ENCODE measurements around the gene UBE2D1. TPM values are rescaled to one million over a fixed set of nuclear protein-coding genes. Genes with fewer than 3 reads are reported as not detected.

The UBE2D1 gene
- total RNA-seq, 2 donors from 2014 or later, result 10.2 to 13.9 TPM

DNA sequence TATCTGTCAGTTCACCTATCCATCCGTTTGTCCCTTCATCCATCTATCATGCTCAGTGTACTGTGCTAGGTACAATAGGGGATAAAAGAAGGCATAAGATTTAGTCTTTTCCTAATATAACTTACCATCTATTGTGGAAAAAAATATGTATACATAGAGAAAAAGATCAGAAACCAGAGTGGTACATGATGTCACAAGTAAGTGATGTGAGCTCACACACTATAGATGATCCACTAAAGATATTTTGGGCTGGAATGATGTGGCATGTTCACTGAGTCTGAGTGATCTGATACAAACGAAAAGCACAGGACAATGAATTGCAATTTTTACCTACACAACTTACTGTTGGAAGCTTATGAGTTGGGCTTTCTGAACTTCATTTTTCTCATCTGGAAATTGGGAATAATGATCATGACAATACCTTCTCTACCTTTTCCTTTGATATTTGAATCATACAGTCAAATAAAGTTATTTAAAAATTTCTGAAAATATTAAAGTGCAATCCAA is 47.7 kb downstream of the UBE2D1 start:
- H3K36me3 Mint-ChIP-seq (ENCODE audit: low read depth), result peaks cover 18% of the 10 kb centered on the region
- no peak overlapping the region for H3K27ac Mint-ChIP-seq
- H3K9me3 Mint-ChIP-seq, result no peaks in the 10 kb centered on the region
- no peaks in the 10 kb centered on the region for H3K27me3 Mint-ChIP-seq
- peaks cover 8% of the 10 kb centered on the region for H3K4me1 Mint-ChIP-seq
- no peak for ATAC-seq (replicated peaks)
- no peak overlapping the region for H3K4me3 Mint-ChIP-seq

DNA sequence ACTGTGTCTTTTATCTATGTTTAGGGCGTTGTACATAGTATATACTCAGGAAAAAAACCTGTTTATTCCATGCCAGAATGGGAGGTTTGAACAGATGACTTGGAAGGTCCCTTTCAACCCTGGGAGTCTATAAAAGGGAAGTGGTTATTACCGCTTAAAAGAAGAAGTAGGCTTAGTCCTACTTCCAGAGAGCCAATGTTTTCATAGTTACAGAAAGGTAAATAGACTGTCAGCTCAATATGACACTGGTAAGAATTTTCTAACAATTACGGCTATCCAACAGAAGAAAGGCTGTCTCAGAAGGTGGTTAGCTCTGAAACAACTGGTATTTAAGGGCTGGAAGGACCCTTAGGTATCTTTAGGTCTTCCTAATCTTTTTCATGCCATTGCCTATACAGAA is 49.3 kb downstream of the UBE2D1 start:
- H3K9me3 Mint-ChIP-seq, result no peaks in the 10 kb centered on the region
- no peaks in the 10 kb centered on the region for H3K27me3 Mint-ChIP-seq
- peaks cover 8% of the 10 kb centered on the region for H3K4me1 Mint-ChIP-seq
- peak overlapping the region; percentile 92 for H3K4me3 Mint-ChIP-seq
- ATAC-seq (replicated peaks), result peak; percentile 47
- peaks cover 34% of the 10 kb centered on the region for H3K36me3 Mint-ChIP-seq (ENCODE audit: low read depth)
- H3K27ac Mint-ChIP-seq, result peak overlapping the region; percentile 96

DNA sequence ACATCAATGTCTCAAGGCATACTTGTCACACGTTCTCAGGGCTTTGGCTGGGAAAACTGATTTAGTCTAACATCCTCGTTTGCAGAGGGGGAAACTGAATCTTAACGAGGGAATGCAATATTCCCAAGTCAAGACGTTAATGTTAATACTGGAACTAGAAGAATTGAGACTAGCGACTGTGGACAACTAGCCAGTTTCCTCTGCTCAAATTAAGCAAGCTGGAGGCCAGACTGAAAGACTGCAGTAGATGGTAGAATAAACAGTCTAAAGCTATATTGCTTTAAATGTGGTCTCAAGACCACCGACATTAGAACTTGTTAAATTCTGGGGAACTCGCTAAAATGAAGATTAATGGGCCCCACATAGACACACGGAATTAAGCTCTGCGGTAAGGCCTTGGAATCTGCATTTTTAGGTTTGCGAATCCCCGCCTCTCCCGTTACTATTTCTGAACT is 49.8 kb downstream of the UBE2D1 start:
- Mint-ChIP-seq H3K4me3 (peak overlapping the region; percentile 92), H3K27ac (peak overlapping the region; percentile 96), H3K27me3 (no peaks in the 10 kb centered on the region), H3K4me1 (peaks cover 8% of the 10 kb centered on the region), H3K9me3 (no peaks in the 10 kb centered on the region), H3K36me3 (ENCODE audit: low read depth) (peaks cover 39% of the 10 kb centered on the region)
- peak; percentile 1 for ATAC-seq (replicated peaks)

DNA sequence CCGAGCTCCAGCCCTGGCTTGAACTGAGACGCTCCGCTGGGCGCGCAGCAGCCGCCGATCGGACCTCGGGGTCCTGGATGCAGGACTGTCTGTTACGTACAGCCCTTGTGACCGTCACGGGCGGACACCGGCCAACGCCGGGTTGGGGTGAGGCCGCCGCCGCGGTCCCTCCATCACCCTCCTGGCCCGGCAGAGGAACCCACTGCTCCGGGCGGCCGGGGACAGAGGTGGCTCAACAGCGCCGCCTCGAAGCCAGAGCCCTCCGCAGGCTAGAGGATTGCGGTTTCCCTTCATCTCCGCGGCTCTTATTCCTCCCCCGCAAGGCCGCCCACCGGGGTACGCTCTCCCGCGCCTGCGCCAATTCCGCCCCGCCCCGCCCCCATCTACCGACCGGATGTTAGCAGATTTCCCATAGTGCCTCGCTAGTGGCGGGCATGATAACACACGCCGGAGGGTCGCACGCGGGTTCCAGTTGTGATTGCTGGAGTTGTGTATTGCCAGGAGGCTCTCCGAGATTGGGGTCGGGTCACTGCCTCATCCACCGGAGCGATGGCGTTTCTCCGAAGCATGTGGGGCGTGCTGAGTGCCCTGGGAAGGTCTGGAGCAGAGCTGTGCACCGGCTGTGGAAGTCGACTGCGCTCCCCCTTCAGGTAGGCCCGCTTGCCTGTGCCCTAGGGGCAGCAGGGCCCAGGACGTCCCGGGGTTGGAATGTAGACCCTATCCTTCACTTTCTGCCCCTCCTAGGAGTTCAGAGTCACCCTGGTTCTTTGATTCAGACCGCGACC is 50.4 kb downstream of the UBE2D1 start, which contains the start of gene TFAM:
Gene TFAM, plus strand, starts transcription at position 412 of the 785 bp plus-strand sequence. Its CDS starts 138 bp downstream, at position 550.
- Mint-ChIP-seq H3K36me3 (ENCODE audit: low read depth) (peaks cover 45% of the 10 kb centered on the region), H3K4me3 (peak within 1 kb of the TSS; percentile 92), H3K4me1 (peaks cover 8% of the 10 kb centered on the region), H3K9me3 (no peaks in the 10 kb centered on the region), H3K27ac (peak within 1 kb of the TSS; percentile 96), H3K27me3 (no peaks in the 10 kb centered on the region)
- ATAC-seq (replicated peaks), result peak; percentile 90

DNA sequence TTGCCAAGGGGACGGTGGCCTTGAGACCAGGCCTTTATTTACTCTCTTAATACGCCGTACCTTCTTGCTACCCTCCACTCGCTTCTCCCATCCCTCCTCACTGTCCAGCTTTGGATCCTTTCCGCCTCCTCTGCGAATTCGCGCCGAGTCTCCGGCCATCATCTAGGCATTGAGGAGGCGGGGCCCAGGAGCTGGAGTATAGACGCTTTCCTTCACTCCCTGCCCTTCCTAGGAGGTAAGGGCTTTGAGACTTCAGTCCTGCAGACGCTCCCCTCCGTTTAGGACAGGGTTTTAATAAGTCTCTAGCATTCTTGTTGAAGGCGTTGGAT is 50.9 kb downstream of the UBE2D1 start:
- peak overlapping the region; percentile 96 for H3K27ac Mint-ChIP-seq
- H3K27me3 Mint-ChIP-seq, result no peaks in the 10 kb centered on the region
- peak overlapping the region; percentile 92 for H3K4me3 Mint-ChIP-seq
- H3K36me3 Mint-ChIP-seq (ENCODE audit: low read depth), result peaks cover 51% of the 10 kb centered on the region
- ATAC-seq (replicated peaks), result peak; percentile 20
- H3K4me1 Mint-ChIP-seq, result peaks cover 8% of the 10 kb centered on the region
- no peaks in the 10 kb centered on the region for H3K9me3 Mint-ChIP-seq

DNA sequence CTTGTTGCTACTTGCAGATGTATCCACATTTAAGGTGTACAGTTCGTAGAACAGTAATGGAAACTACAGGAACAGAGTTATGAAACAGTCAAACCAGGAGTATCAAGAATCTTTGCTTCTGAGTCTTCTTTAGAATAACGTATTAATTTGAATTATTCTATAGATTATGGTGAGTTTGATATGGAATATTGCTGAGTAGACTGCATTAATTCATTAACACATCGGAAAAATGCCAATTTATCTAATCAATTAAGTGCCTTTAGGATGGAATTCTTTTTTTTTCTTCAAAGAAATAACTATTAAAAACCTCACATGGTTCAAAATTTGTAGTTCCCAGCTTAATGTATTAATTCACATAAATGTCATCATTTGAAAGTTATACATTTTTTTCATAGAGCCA is 54.2 kb downstream of the UBE2D1 start:
- no peak overlapping the region for H3K4me3 Mint-ChIP-seq
- ATAC-seq (replicated peaks), result no peak
- no peaks in the 10 kb centered on the region for H3K27me3 Mint-ChIP-seq
- peaks cover 83% of the 10 kb centered on the region for H3K36me3 Mint-ChIP-seq (ENCODE audit: low read depth)
- H3K4me1 Mint-ChIP-seq, result peaks cover 16% of the 10 kb centered on the region
- no peaks in the 10 kb centered on the region for H3K9me3 Mint-ChIP-seq
- H3K27ac Mint-ChIP-seq, result peak overlapping the region; percentile 9

DNA sequence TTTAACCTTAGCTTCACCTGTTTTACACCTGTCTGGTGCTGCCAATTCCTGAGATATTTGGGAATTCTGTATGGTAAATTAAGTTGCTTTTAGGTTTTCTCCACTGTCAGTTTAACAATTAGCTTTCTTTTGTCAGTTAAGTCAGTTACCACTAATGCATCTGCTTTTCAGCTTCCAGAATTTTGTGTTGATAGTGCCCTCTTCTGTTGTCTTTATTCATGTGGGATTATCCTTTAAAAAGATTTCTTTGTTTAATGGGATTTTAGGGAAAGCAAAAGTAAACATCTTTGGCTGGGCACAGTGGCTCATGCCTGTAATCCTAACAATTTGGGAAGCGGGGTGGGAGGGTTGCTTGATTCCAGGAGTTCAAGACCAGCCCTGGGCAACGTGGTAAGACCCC is 58.5 kb downstream of the UBE2D1 start:
- Mint-ChIP-seq H3K4me1 (peaks cover 9% of the 10 kb centered on the region), H3K9me3 (no peaks in the 10 kb centered on the region), H3K27ac (no peak overlapping the region), H3K27me3 (no peaks in the 10 kb centered on the region), H3K36me3 (ENCODE audit: low read depth) (peaks cover 98% of the 10 kb centered on the region), H3K4me3 (no peak overlapping the region)
- ATAC-seq (replicated peaks), result no peak

DNA sequence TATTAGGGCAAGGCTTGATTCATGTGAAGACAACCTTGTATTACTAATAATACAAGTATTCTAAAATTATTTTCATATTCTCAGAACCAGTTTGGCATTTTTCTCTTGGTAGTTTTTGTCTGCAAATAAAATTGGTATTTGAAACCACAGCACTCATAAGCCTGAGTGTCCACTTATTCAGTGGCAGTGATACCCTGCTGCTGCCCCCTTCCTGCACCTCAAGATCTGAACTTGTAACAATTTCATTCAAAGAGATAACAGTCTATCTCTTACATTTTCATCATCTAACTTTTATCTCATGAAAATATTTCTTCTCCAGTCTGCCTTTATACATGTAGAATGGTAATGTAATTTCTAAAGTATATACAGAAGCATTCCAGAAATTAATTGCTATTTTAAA is 59.7 kb downstream of the UBE2D1 start:
- no peaks in the 10 kb centered on the region for H3K9me3 Mint-ChIP-seq
- H3K36me3 Mint-ChIP-seq (ENCODE audit: low read depth), result peaks cover 98% of the 10 kb centered on the region
- H3K4me3 Mint-ChIP-seq, result no peak overlapping the region
- H3K27me3 Mint-ChIP-seq, result no peaks in the 10 kb centered on the region
- ATAC-seq (replicated peaks), result no peak
- no peak overlapping the region for H3K27ac Mint-ChIP-seq
- peaks cover 9% of the 10 kb centered on the region for H3K4me1 Mint-ChIP-seq

DNA sequence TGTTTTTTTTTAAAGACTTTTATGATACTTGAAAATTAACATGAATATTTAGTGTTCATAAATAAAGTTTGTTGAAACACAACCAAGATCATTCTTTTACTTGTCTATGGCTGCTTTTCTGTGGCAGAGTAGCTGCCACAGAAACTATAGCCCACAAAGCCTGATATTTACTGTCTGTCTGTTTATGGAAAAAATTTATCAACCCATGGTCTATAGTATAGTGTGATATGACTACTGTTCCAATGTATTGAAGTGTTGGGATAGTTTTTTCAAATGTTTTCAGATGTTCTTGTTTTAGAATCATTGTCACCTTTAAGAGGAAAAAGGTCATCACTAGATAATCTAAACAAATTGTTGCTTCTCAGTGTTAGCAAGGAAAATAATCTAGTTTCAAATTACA is 61.3 kb downstream of the UBE2D1 start:
- H3K4me3 Mint-ChIP-seq, result no peak overlapping the region
- no peak for ATAC-seq (replicated peaks)
- no peaks in the 10 kb centered on the region for H3K9me3 Mint-ChIP-seq
- H3K4me1 Mint-ChIP-seq, result peaks cover 9% of the 10 kb centered on the region
- H3K27me3 Mint-ChIP-seq, result no peaks in the 10 kb centered on the region
- no peak overlapping the region for H3K27ac Mint-ChIP-seq
- peaks cover 92% of the 10 kb centered on the region for H3K36me3 Mint-ChIP-seq (ENCODE audit: low read depth)

DNA sequence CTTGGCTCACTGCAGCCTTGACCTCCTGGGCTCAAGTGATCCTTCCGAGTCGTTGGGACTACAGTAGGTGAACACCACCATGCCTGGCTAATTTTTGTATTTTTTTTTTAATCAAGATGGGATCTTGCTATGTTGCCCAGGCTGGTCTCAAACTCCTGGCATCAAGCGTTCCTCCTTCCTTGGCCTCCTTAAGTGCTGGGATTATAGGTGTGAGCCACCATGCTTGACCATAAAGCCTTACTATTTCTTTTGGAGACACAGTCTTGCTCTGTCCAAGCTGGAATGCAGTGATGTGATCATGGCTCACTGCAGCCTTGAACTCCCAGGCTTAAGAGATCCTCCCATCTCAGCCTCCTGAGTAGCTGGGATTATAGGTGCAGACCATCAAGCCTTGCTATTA is 63.0 kb downstream of the UBE2D1 start:
- Mint-ChIP-seq H3K4me3 (no peak overlapping the region), H3K27ac (no peak overlapping the region), H3K27me3 (no peaks in the 10 kb centered on the region), H3K36me3 (ENCODE audit: low read depth) (peaks cover 74% of the 10 kb centered on the region), H3K4me1 (no peaks in the 10 kb centered on the region), H3K9me3 (no peaks in the 10 kb centered on the region)
- ATAC-seq (replicated peaks), result no peak

DNA sequence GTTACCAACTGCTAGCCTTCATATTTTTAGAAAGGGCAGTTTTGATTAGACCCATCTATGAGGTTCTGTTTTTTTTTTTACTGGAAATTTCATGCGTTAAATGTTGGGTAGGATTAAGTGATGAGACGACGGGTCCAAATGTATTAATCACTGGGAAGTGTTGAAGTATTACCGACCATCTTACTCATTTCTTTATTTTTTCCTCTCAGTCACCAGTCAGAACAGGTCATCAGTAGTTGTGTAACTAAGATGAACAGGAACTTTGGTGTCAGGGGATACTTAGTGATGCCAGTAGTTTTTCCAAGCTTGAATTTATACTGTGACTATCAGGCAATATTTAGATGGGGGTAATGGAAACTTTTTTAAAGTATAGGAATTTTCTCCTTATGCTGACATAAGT is 64.6 kb downstream of the UBE2D1 start:
- Mint-ChIP-seq H3K27ac (no peak overlapping the region), H3K27me3 (no peaks in the 10 kb centered on the region), H3K4me1 (no peaks in the 10 kb centered on the region), H3K4me3 (no peak overlapping the region), H3K9me3 (no peaks in the 10 kb centered on the region), H3K36me3 (ENCODE audit: low read depth) (peaks cover 58% of the 10 kb centered on the region)
- ATAC-seq (replicated peaks), result no peak

DNA sequence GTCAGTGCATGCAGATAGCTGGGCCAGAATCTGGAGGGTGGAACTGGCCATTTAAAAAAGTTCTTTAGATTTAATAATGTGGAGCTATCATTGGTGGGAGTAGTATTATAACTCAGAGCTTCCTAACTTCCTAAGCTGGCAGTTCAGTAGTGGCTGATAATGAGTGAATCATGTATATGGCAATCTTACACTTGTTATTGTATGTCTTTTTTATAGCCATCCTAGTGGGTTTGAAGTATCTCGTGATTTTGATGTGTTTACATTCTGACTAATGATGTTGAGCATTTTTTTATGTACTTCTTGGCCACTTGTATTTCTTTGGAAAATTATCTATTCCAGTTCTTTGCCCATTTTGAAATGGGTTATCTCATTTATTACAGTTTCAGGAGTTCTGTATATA is 65.8 kb downstream of the UBE2D1 start:
- peaks cover 46% of the 10 kb centered on the region for H3K36me3 Mint-ChIP-seq (ENCODE audit: low read depth)
- ATAC-seq (replicated peaks), result no peak
- no peaks in the 10 kb centered on the region for H3K27me3 Mint-ChIP-seq
- no peak overlapping the region for H3K4me3 Mint-ChIP-seq
- H3K9me3 Mint-ChIP-seq, result no peaks in the 10 kb centered on the region
- H3K27ac Mint-ChIP-seq, result no peak overlapping the region
- H3K4me1 Mint-ChIP-seq, result no peaks in the 10 kb centered on the region

DNA sequence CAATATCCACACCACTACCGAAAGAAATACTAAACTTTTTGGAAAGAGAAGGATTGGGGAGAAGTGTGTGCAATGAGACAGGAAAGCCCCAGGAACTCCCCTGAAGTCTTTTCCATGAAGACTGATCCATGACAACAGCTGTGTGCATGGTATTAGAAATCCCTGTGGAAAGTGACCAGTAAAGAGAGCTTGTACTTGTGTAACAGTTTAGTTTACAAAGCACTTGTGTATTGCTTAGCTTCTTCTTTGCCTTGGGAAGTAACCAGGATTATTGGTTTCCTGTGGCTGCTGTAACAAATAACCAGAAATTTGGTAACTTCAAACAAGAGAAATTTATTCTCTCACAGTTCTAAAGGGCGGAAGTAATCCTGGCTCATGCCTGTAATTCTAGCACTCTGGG is 69.2 kb downstream of the UBE2D1 start:
- Mint-ChIP-seq H3K4me3 (no peak overlapping the region), H3K27ac (no peak overlapping the region), H3K27me3 (no peaks in the 10 kb centered on the region), H3K36me3 (ENCODE audit: low read depth) (peaks cover 14% of the 10 kb centered on the region), H3K9me3 (no peaks in the 10 kb centered on the region), H3K4me1 (no peaks in the 10 kb centered on the region)
- ATAC-seq (replicated peaks), result no peak

DNA sequence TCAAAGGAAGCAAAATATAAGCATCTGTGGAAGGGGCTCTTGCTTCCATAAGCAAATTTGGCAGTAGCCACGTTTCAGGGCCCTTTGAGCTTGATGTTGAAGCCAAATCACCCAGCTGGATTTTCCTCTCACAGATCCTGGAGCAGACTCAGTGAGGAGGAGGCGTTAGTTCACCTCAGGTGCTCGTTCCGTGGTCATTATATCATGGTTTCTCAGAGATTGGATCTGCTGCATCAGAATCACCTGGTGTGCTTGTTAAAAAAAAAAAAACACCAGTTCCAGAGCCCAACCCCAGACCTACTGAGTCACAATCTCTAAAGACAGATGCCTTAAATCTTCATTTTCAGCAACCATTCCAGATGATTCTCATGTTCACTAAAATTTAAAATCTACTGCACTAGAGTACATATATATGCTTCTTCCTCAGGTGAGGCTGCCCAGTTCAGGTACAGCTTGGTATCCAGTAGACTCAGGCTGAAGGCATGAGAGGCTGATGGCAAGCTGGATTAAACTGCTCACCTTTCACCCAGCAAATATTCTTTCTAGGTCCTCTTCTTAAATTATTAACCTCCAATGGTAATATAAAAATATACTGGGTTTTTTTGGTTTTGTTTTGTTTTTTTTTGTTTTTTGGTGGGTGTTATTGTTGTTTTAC is 75.3 kb downstream of the UBE2D1 start:
- Mint-ChIP-seq H3K36me3 (ENCODE audit: low read depth) (no peaks in the 10 kb centered on the region), H3K9me3 (no peaks in the 10 kb centered on the region), H3K27ac (no peak overlapping the region), H3K4me1 (no peaks in the 10 kb centered on the region), H3K27me3 (no peaks in the 10 kb centered on the region), H3K4me3 (no peak overlapping the region)
- ATAC-seq (replicated peaks), result no peak

DNA sequence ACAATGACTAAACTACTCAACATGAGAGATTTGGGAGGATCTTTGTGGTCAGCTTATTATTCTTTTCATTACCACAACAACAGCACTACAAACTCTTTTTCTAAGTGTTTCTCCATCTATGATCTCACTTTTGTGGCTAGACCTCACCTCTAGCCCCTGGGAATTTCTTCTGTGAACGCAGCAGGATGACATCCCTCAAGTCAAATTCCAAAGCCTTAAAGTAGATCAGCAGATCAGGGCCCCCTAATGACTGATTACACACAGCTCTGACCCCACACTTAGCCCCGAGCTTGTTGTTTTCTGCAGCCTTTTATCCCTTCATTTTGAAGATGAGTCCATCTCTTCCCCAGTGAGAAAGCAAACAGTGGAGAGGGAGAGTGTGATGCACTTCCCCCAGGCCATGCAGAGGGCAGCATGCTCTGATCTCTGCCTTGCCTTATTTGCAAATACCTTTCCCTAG is 77.7 kb downstream of the UBE2D1 start:
- H3K4me3 Mint-ChIP-seq, result no peak overlapping the region
- no peaks in the 10 kb centered on the region for H3K27me3 Mint-ChIP-seq
- H3K36me3 Mint-ChIP-seq (ENCODE audit: low read depth), result no peaks in the 10 kb centered on the region
- no peaks in the 10 kb centered on the region for H3K4me1 Mint-ChIP-seq
- ATAC-seq (replicated peaks), result no peak
- H3K9me3 Mint-ChIP-seq, result no peaks in the 10 kb centered on the region
- no peak overlapping the region for H3K27ac Mint-ChIP-seq
